Measurements from ENCODE around the gene RAD23B.
A peak's percentile ranks its signal among the peaks of the same experiment; 100 is the strongest.

RAD23B gene

GRCh38 chr9:107270580-107270979 lies 12.5 kb upstream of the RAD23B start:
- no peak for TF ChIP-seq CTCF (IDR thresholded peaks at IDR 0.05; ENCODE audit: low read depth, low read length)
- H3K27ac ChIP-seq, result no peak overlapping the region
- H3K27me3 ChIP-seq (ENCODE audit: insufficient read depth, low read depth, severe bottlenecking), result no peaks in the 10 kb centered on the region
- H3K4me3 ChIP-seq (ENCODE audit: low read depth, low read length), result no peak overlapping the region
- no peak for DNase-seq
- H3K9me3 ChIP-seq (ENCODE audit: severe bottlenecking), result peaks cover 2% of the 10 kb centered on the region
- no peaks in the 10 kb centered on the region for H3K36me3 ChIP-seq

- H3K4me3 ChIP-seq (ENCODE audit: low read depth, low read length), result no peak overlapping the region
- DNase-seq, result no peak
- no peak overlapping the region for H3K27ac ChIP-seq
- no peaks in the 10 kb centered on the region for H3K27me3 ChIP-seq (ENCODE audit: insufficient read depth, low read depth, severe bottlenecking)
- no peak for TF ChIP-seq CTCF (IDR thresholded peaks at IDR 0.05; ENCODE audit: low read depth, low read length)
- peaks cover 2% of the 10 kb centered on the region for H3K9me3 ChIP-seq (ENCODE audit: severe bottlenecking)
- no peaks in the 10 kb centered on the region for H3K36me3 ChIP-seq
Measured at GRCh38 chr9:107273634-107274033, 9.4 kb upstream of the RAD23B start.

DNA sequence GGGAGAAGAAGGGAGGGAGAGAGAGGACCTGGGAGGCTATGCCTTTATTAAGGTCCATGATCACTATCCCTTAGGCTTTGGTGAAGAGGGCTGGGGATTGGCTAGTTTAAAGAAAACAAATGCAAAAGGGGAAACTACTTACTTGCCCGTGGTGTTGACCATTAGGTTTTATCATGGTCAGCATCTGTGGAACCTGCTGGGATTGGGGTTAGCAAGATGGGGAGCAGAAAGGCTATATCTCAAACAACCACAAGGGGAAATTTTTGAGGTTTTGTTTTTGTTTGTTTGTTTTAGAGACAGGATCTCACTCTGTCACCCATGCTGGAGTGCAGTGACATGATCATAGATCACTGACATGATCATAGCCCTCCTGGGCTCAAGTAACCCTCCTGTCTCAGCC lies 9.0 kb upstream of the RAD23B start:
- 0 out of 2 replicates have a peak, but pooled peaks have one; percentile 10 for TF ChIP-seq CTCF (IDR thresholded peaks at IDR 0.05; ENCODE audit: low read depth, low read length)
- Histone ChIP-seq H3K27ac (no peak overlapping the region), H3K4me3 (ENCODE audit: low read depth, low read length) (no peak overlapping the region), H3K36me3 (no peaks in the 10 kb centered on the region), H3K9me3 (ENCODE audit: severe bottlenecking) (peaks cover 2% of the 10 kb centered on the region), H3K27me3 (ENCODE audit: insufficient read depth, low read depth, severe bottlenecking) (no peaks in the 10 kb centered on the region)
- DNase-seq, result no peak

GRCh38 chr9:107274953-107275422 lies 8.1 kb upstream of the RAD23B start:
- no peak overlapping the region for H3K27ac ChIP-seq
- no peak overlapping the region for H3K4me3 ChIP-seq (ENCODE audit: low read depth, low read length)
- no peaks in the 10 kb centered on the region for H3K27me3 ChIP-seq (ENCODE audit: insufficient read depth, low read depth, severe bottlenecking)
- DNase-seq, result no peak
- no peaks in the 10 kb centered on the region for H3K36me3 ChIP-seq
- peaks cover 2% of the 10 kb centered on the region for H3K9me3 ChIP-seq (ENCODE audit: severe bottlenecking)
- no peak for TF ChIP-seq CTCF (IDR thresholded peaks at IDR 0.05; ENCODE audit: low read depth, low read length)

DNA sequence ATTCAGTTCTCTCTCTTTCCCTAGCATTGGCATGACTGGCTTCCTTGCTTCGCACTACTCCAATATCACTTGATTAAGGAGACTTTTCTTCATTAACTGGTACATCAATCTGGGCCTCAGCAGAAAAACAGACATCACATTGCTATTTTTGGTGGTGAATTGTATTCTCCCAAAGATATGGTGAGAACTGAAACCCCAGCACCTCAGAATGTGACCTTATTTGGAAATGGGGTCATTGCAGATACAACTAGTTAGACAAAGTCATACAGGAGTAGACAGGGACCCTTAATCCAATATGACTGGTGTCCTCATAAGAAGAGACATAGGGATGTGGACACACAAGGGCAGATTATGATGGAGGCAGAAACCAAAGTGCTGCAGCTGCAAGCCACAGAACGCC lies 7.5 kb upstream of the RAD23B start:
- Histone ChIP-seq H3K4me3 (ENCODE audit: low read depth, low read length) (no peak overlapping the region), H3K27ac (no peak overlapping the region), H3K9me3 (ENCODE audit: severe bottlenecking) (peaks cover 2% of the 10 kb centered on the region), H3K27me3 (ENCODE audit: insufficient read depth, low read depth, severe bottlenecking) (no peaks in the 10 kb centered on the region), H3K36me3 (no peaks in the 10 kb centered on the region)
- no peak for TF ChIP-seq CTCF (IDR thresholded peaks at IDR 0.05; ENCODE audit: low read depth, low read length)
- no peak for DNase-seq

DNA sequence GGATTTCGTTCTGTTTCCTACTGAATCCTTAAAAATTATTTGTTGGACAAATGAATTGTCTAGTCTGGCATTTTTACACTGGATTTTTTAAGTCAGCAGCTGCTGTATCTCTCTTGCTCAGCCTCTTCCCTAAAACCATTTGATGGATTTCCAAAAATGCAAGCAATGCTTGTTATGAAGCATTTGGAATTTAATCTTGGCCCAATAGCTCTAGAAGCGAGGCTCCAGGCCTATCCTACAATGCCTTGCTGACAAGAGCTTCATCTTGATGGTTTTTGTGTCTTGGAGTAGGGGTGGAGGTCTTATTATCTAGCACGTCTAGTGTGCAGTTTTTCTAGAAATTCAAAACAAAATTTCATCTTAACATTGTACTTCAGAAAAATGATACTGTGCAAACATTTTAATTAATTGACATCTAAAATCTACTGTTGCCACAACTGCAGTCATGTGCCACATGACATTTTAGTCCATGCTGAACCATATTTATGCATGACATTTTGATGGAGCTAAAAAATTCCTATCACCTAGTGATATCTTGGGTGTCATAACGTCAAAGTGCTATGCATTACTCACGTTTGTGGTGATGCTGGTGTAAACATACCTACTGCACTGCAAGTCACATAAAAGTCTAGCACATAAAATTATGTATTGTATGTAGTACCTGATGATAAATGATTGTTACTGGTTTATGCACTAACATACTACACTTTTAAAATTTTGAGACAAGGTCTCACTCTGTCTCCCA lies 5.9 kb upstream of the RAD23B start:
- no peak for TF ChIP-seq CTCF (IDR thresholded peaks at IDR 0.05; ENCODE audit: low read depth, low read length)
- no peaks in the 10 kb centered on the region for H3K27me3 ChIP-seq (ENCODE audit: insufficient read depth, low read depth, severe bottlenecking)
- DNase-seq, result no peak
- no peak overlapping the region for H3K27ac ChIP-seq
- peaks cover 2% of the 10 kb centered on the region for H3K9me3 ChIP-seq (ENCODE audit: severe bottlenecking)
- H3K36me3 ChIP-seq, result no peaks in the 10 kb centered on the region
- no peak overlapping the region for H3K4me3 ChIP-seq (ENCODE audit: low read depth, low read length)

Data from WERI-Rb-1 (cell line).